ENCODE results near the gene AOC3. TPM values are rescaled to one million over a fixed set of nuclear protein-coding genes. Genes with fewer than 3 reads are reported as not detected.
A peak's percentile ranks its signal among the peaks of the same experiment; 100 is the strongest.

AOC3 gene
- total and polyA plus RNA-seq, 2 of the 13 experiments (the other 11 are each of a cell fraction or from before 2014, with no cell fraction given), result 8.7 to 51.7 TPM

GRCh38 chr17:42901535-42902229, 50.7 kb downstream of the AOC3 start (continued):
- no peak for TF ChIP-seq ZNF280D (CRISPR knock-in tag; IDR thresholded peaks at IDR 0.05)
- TF ChIP-seq MTF2 (CRISPR knock-in tag; IDR thresholded peaks at IDR 0.05; ENCODE audit: borderline replicate concordance), result no peak
- TF ChIP-seq HNF4G (IDR thresholded peaks at IDR 0.05; ENCODE audit: borderline replicate concordance, low read depth, low read length), result no peak
- no peak for TF ChIP-seq HNF4G (CRISPR knock-in tag; IDR thresholded peaks at IDR 0.05; ENCODE audit: borderline replicate concordance, low read depth)
- no peak for TF ChIP-seq NFYC (CRISPR knock-in tag; IDR thresholded peaks at IDR 0.05)
- no peak for TF ChIP-seq SOX6 (IDR thresholded peaks at IDR 0.05)
- no peak for TF ChIP-seq SOX6 (CRISPR knock-in tag; IDR thresholded peaks at IDR 0.05)
- no peak for TF ChIP-seq EZH2 (conservative IDR thresholded peaks at IDR 0.05; ENCODE audit: low read depth, low read length)
- no peak for TF ChIP-seq NAIF1 (CRISPR knock-in tag; IDR thresholded peaks at IDR 0.05; ENCODE audit: borderline replicate concordance)
- TF ChIP-seq ZNF839 (CRISPR knock-in tag; IDR thresholded peaks at IDR 0.05; ENCODE audit: borderline replicate concordance), result no peak
- TF ChIP-seq ZNF577 (CRISPR knock-in tag; IDR thresholded peaks at IDR 0.05; ENCODE audit: borderline replicate concordance, low read depth), result no peak
- TF ChIP-seq SMYD3 (CRISPR knock-in tag; IDR thresholded peaks at IDR 0.05), result peak; percentile 61; the same call in 1 of the 2 replicates
- no peak for TF ChIP-seq ZNF740 (CRISPR knock-in tag; IDR thresholded peaks at IDR 0.05)
- no peak for TF ChIP-seq NCOA2 (CRISPR knock-in tag; IDR thresholded peaks at IDR 0.05)
- TF ChIP-seq MEIS2 (CRISPR knock-in tag; IDR thresholded peaks at IDR 0.05), result no peak
- TF ChIP-seq MEIS1 (CRISPR knock-in tag; IDR thresholded peaks at IDR 0.05; ENCODE audit: borderline replicate concordance), result no peak
- no peak for TF ChIP-seq SRSF4 (IDR thresholded peaks at IDR 0.05; ENCODE audit: low read depth, low read length, poor library complexity, severe bottlenecking)
- no peak for TF ChIP-seq ZNF549 (CRISPR knock-in tag; IDR thresholded peaks at IDR 0.05)
- no peak for TF ChIP-seq RFX5 (IDR thresholded peaks at IDR 0.05; ENCODE audit: low read depth, low read length)
- TF ChIP-seq RARA (CRISPR knock-in tag; IDR thresholded peaks at IDR 0.05), result no peak
- 0 out of 4 replicates have a peak, but pooled peaks of 1 of the 2 experiments have one; percentile 13 for TF ChIP-seq HMGXB4 (CRISPR knock-in tag; IDR thresholded peaks at IDR 0.05; ENCODE audit: borderline replicate concordance in 1 of 2, low read depth in 1 of 2)
- TF ChIP-seq NBN (conservative IDR thresholded peaks at IDR 0.05), result no peak
- TF ChIP-seq ZNF782 (CRISPR knock-in tag; IDR thresholded peaks at IDR 0.05; ENCODE audit: borderline replicate concordance), result no peak
- no peak for TF ChIP-seq ZFP36L1 (CRISPR knock-in tag; IDR thresholded peaks at IDR 0.05)
- TF ChIP-seq PAWR (CRISPR knock-in tag; IDR thresholded peaks at IDR 0.05; ENCODE audit: borderline replicate concordance), result no peak

Measured in HepG2 (cell line).